HEK293 (cell line): ENCODE results near the gene KLHL17.

ENCODE experiments used
- CTCF ChIA-PET: fragments of 350-600 bp; formaldehyde crosslinking; extraction: SDS; loops from one replicate; lab custom pipeline; 2021; ENCODE audit warnings: antibody characterized with exemption; lab: Yijun Ruan, JAX
- POLR2A ChIA-PET: fragments of 300-600 bp; formaldehyde crosslinking; extraction: SDS; loops from one replicate; lab custom pipeline; 2020; ENCODE audit warnings: antibody characterized with exemption, inconsistent platforms; lab: Yijun Ruan, JAX
- H3K27ac ChIP-seq: fragments of 200-500 bp; sonication (Bioruptor generic); 2 replicates; pipeline ENCODE4 v1.5.1; 2014; ENCODE audit warnings: low read depth, low read length, control low read depth, inconsistent platforms; ENCODE audit errors: extremely low read depth
- H3K36me3 ChIP-seq, 2 experiments: fragments of 200-500 bp in 1 of 2; sonication (Bioruptor generic) in 1 of 2; 1 replicate in 1 of 2; 2 replicates in 1 of 2; pipeline ENCODE4 v1.5.1; 2014 to 2017; ENCODE audit warnings: inconsistent platforms in 2 of 2, low read length in 2 of 2; ENCODE audit not compliant: control insufficient read depth in 2 of 2, insufficient read depth in 1 of 2
- H3K4me1 ChIP-seq: fragments of 200-500 bp; sonication (Bioruptor generic); 2 replicates; pipeline ENCODE4 v1.5.1; 2014; ENCODE audit warnings: mild to moderate bottlenecking, low read length, inconsistent platforms; ENCODE audit not compliant: control insufficient read depth, insufficient read depth
- H3K4me3 ChIP-seq: 2 replicates; pipeline ENCODE4 v1.5.1; 2011; ENCODE audit warnings: low read depth, mild to moderate bottlenecking, control low read depth, low read length, moderate library complexity
- H3K9me3 ChIP-seq: fragments of 200-500 bp; sonication (Bioruptor generic); 2 replicates; pipeline ENCODE4 v1.5.1; 2014; ENCODE audit warnings: low read depth, low read length, inconsistent platforms; ENCODE audit not compliant: control insufficient read depth, insufficient read depth
- BCL11B ChIP-seq: fragments of 450-650 bp; formaldehyde crosslinking; IDR thresholded peaks from 2 replicates; pipeline ENCODE4 v1.5.1; 2016; ENCODE audit warnings: low read depth, missing biosample characterization, missing genetic modification characterization
- GLI4 ChIP-seq: fragments of 450-650 bp; formaldehyde crosslinking; IDR thresholded peaks from 2 replicates; pipeline ENCODE4 v1.5.1; 2016; ENCODE audit warnings: missing biosample characterization, missing genetic modification characterization
- GLIS1 ChIP-seq: fragments of 450-650 bp; formaldehyde crosslinking; IDR thresholded peaks from 2 replicates; pipeline ENCODE4 v1.5.1; 2016; ENCODE audit warnings: missing biosample characterization, missing genetic modification characterization
- OSR2 ChIP-seq: fragments of 450-650 bp; formaldehyde crosslinking; IDR thresholded peaks from 2 replicates; pipeline ENCODE4 v1.5.1; 2016; ENCODE audit warnings: missing biosample characterization, missing genetic modification characterization
- OVOL3 ChIP-seq: fragments of 450-650 bp; formaldehyde crosslinking; IDR thresholded peaks from 2 replicates; pipeline ENCODE4 v1.5.1; 2016; ENCODE audit warnings: missing biosample characterization, missing genetic modification characterization
- SP7 ChIP-seq: fragments of 450-650 bp; formaldehyde crosslinking; IDR thresholded peaks from 2 replicates; pipeline ENCODE4 v1.5.1; 2016; ENCODE audit warnings: missing biosample characterization, missing genetic modification characterization
- WT1 ChIP-seq: fragments of 450-650 bp; formaldehyde crosslinking; IDR thresholded peaks from 2 replicates; pipeline ENCODE4 v1.5.1; 2016; ENCODE audit warnings: missing biosample characterization, missing genetic modification characterization
- ZBTB7A ChIP-seq: fragments of 450-650 bp; formaldehyde crosslinking; IDR thresholded peaks from 2 replicates; pipeline ENCODE4 v1.5.1; 2016; ENCODE audit warnings: low read depth, missing biosample characterization, missing genetic modification characterization
- ZBTB8A ChIP-seq: fragments of 450-650 bp; formaldehyde crosslinking; IDR thresholded peaks from 2 replicates; pipeline ENCODE4 v1.5.1; 2016; ENCODE audit warnings: missing biosample characterization, missing genetic modification characterization
- ZFP69B ChIP-seq: fragments of 450-650 bp; formaldehyde crosslinking; IDR thresholded peaks from 2 replicates; pipeline ENCODE4 v1.5.1; 2016; ENCODE audit warnings: missing biosample characterization, missing genetic modification characterization
- ZNF174 ChIP-seq: fragments of 450-650 bp; formaldehyde crosslinking; IDR thresholded peaks from 2 replicates; pipeline ENCODE4 v1.5.0; 2017; ENCODE audit warnings: missing biosample characterization, mild to moderate bottlenecking, missing genetic modification characterization
- ZNF501 ChIP-seq: fragments of 450-650 bp; formaldehyde crosslinking; IDR thresholded peaks from 2 replicates; pipeline ENCODE4 v1.5.1; 2016; ENCODE audit warnings: missing biosample characterization, missing genetic modification characterization
- ZSCAN16 ChIP-seq: fragments of 450-650 bp; formaldehyde crosslinking; IDR thresholded peaks from 2 replicates; pipeline ENCODE4 v1.5.1; 2016; ENCODE audit warnings: missing biosample characterization, missing genetic modification characterization
- ZSCAN23 ChIP-seq: fragments of 450-650 bp; formaldehyde crosslinking; IDR thresholded peaks from 2 replicates; pipeline ENCODE4 v1.5.1; 2016; ENCODE audit warnings: missing biosample characterization, missing genetic modification characterization
- TF ChIP-seq, protein P1 (sequence below): fragments of 450-650 bp; formaldehyde crosslinking; IDR thresholded peaks from 2 replicates; pipeline ENCODE4 v1.5.1; 2016; ENCODE audit warnings: missing biosample characterization, missing genetic modification characterization
- TF ChIP-seq, protein P2 (sequence below): fragments of 450-650 bp; formaldehyde crosslinking; IDR thresholded peaks from 2 replicates; pipeline ENCODE4 v1.5.1; 2017; ENCODE audit warnings: missing biosample characterization, missing genetic modification characterization
- TF ChIP-seq, protein P3 (sequence below): fragments of 450-650 bp; formaldehyde crosslinking; IDR thresholded peaks from 2 replicates; pipeline ENCODE4 v1.5.1; 2016; ENCODE audit warnings: missing biosample characterization, missing genetic modification characterization
- TF ChIP-seq, protein P4 (sequence below): fragments of 450-650 bp; formaldehyde crosslinking; IDR thresholded peaks from 2 replicates; pipeline ENCODE4 v1.5.1; 2016; ENCODE audit warnings: missing biosample characterization, missing genetic modification characterization
- TF ChIP-seq, protein P5 (sequence below): fragments of 450-650 bp; formaldehyde crosslinking; IDR thresholded peaks from 2 replicates; pipeline ENCODE4 v1.5.1; 2016; ENCODE audit warnings: missing biosample characterization, missing genetic modification characterization
- TF ChIP-seq, protein P6 (sequence below): fragments of 450-650 bp; formaldehyde crosslinking; IDR thresholded peaks from 2 replicates; pipeline ENCODE4 v1.5.1; 2016; ENCODE audit warnings: missing biosample characterization, missing genetic modification characterization

The KLHL17 gene

DNA sequence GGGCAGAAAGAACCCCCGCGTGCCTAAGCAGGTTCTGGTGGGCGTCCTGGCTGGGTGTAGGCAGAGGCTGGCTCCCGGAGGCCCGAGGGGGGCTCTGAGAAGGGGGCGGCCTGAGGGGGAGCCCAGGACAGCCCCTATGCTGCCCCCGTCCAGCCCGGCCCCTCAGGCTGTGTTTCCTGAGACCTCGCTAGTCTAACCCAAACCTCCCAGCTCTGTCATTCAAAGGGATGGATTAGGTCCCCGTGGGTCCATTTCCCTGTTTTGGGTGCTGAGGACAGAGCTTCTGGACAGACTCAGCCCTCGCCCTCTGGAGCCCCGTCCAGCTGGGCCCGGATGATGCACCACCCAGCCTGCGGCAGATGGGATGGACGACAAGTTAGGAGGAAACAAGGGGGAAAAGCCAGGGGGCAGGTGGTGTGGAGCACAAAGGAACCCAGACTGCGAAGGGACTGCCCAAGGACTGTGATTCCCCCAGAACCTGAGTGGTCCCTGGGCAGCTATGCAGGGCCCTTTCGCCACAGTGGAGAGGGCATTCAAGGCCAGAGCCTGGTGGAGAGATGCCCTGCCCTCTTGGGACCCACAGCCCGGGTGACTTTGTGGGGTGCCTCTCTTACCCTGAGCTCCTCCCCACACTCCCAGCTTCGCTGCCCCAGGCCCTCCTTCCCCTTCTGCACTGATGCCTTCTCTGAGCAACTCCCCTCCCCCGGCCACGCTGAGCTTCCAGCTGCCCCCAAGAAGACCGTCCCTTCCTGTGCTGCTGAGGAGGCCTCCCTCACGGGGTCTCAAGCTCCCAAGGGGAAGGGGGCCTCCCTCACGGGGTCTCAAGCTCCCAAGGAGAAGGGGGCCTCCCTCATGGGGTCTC lies 36.7 kb downstream of the KLHL17 start:
- Histone ChIP-seq H3K4me1 (0 out of 2 replicates have a peak, but pooled peaks cover 3% of the 10 kb centered on the region), H3K27ac (peak overlapping the region; percentile 97), H3K4me3 (peak overlapping the region; percentile 74), H3K9me3 (no peaks in the 10 kb centered on the region), H3K36me3 (peaks cover 0 to 26% of the 10 kb centered on the region in 2 experiments; a peak in 1 of 3 replicates)
- POLR2A ChIA-PET = interaction anchor here (0.5 to 6.5 kb wide), 8 partner anchors 10 to 95 kb away, joined by 3 to 44 read pairs (median 5); partner anchors contain the start of genes AGRN and ISG15
- CTCF ChIA-PET = interaction anchor here (0.8 to 1.8 kb wide), 3 partner anchors 12 to 67 kb away, joined by 3 to 11 read pairs (median 5); no protein-coding TSS in a partner anchor
- peak; percentile 6; the same call in 1 of the 2 replicates for TF ChIP-seq GLIS1 (tag by site-specific recombination)
- peak; percentile 61; the same call in 1 of the 2 replicates for TF ChIP-seq ZBTB7A
- TF ChIP-seq, protein P1, sequence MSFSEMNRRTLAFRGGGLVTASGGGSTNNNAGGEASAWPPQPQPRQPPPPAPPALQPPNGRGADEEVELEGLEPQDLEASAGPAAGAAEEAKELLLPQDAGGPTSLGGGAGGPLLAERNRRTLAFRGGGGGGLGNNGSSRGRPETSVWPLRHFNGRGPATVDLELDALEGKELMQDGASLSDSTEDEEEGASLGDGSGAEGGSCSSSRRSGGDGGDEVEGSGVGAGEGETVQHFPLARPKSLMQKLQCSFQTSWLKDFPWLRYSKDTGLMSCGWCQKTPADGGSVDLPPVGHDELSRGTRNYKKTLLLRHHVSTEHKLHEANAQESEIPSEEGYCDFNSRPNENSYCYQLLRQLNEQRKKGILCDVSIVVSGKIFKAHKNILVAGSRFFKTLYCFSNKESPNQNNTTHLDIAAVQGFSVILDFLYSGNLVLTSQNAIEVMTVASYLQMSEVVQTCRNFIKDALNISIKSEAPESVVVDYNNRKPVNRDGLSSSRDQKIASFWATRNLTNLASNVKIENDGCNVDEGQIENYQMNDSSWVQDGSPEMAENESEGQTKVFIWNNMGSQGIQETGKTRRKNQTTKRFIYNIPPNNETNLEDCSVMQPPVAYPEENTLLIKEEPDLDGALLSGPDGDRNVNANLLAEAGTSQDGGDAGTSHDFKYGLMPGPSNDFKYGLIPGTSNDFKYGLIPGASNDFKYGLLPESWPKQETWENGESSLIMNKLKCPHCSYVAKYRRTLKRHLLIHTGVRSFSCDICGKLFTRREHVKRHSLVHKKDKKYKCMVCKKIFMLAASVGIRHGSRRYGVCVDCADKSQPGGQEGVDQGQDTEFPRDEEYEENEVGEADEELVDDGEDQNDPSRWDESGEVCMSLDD = peak; percentile 79
- TF ChIP-seq, protein P2, sequence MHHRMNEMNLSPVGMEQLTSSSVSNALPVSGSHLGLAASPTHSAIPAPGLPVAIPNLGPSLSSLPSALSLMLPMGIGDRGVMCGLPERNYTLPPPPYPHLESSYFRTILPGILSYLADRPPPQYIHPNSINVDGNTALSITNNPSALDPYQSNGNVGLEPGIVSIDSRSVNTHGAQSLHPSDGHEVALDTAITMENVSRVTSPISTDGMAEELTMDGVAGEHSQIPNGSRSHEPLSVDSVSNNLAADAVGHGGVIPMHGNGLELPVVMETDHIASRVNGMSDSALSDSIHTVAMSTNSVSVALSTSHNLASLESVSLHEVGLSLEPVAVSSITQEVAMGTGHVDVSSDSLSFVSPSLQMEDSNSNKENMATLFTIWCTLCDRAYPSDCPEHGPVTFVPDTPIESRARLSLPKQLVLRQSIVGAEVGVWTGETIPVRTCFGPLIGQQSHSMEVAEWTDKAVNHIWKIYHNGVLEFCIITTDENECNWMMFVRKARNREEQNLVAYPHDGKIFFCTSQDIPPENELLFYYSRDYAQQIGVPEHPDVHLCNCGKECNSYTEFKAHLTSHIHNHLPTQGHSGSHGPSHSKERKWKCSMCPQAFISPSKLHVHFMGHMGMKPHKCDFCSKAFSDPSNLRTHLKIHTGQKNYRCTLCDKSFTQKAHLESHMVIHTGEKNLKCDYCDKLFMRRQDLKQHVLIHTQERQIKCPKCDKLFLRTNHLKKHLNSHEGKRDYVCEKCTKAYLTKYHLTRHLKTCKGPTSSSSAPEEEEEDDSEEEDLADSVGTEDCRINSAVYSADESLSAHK (tag by site-specific recombination) = 0 out of 2 replicates have a peak, but pooled peaks have one; percentile 8
- peak; percentile 14; the same call in 1 of the 2 replicates for TF ChIP-seq SP7 (tag by site-specific recombination)
- TF ChIP-seq, protein P3, sequence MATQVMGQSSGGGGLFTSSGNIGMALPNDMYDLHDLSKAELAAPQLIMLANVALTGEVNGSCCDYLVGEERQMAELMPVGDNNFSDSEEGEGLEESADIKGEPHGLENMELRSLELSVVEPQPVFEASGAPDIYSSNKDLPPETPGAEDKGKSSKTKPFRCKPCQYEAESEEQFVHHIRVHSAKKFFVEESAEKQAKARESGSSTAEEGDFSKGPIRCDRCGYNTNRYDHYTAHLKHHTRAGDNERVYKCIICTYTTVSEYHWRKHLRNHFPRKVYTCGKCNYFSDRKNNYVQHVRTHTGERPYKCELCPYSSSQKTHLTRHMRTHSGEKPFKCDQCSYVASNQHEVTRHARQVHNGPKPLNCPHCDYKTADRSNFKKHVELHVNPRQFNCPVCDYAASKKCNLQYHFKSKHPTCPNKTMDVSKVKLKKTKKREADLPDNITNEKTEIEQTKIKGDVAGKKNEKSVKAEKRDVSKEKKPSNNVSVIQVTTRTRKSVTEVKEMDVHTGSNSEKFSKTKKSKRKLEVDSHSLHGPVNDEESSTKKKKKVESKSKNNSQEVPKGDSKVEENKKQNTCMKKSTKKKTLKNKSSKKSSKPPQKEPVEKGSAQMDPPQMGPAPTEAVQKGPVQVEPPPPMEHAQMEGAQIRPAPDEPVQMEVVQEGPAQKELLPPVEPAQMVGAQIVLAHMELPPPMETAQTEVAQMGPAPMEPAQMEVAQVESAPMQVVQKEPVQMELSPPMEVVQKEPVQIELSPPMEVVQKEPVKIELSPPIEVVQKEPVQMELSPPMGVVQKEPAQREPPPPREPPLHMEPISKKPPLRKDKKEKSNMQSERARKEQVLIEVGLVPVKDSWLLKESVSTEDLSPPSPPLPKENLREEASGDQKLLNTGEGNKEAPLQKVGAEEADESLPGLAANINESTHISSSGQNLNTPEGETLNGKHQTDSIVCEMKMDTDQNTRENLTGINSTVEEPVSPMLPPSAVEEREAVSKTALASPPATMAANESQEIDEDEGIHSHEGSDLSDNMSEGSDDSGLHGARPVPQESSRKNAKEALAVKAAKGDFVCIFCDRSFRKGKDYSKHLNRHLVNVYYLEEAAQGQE (tag by site-specific recombination) = peak; percentile 68
- TF ChIP-seq ZSCAN16 (tag by site-specific recombination) = no peak
- TF ChIP-seq BCL11B (tag by site-specific recombination) = 0 out of 2 replicates have a peak, but pooled peaks have one; percentile 23
- no peak for TF ChIP-seq ZNF174 (tag by site-specific recombination)
- TF ChIP-seq ZSCAN23 = 0 out of 2 replicates have a peak, but pooled peaks have one; percentile 10
- peak; percentile 84 for TF ChIP-seq ZBTB8A (tag by site-specific recombination)
- TF ChIP-seq WT1 (tag by site-specific recombination) = peak; percentile 13; the same call in 1 of the 2 replicates
- TF ChIP-seq, protein P4, sequence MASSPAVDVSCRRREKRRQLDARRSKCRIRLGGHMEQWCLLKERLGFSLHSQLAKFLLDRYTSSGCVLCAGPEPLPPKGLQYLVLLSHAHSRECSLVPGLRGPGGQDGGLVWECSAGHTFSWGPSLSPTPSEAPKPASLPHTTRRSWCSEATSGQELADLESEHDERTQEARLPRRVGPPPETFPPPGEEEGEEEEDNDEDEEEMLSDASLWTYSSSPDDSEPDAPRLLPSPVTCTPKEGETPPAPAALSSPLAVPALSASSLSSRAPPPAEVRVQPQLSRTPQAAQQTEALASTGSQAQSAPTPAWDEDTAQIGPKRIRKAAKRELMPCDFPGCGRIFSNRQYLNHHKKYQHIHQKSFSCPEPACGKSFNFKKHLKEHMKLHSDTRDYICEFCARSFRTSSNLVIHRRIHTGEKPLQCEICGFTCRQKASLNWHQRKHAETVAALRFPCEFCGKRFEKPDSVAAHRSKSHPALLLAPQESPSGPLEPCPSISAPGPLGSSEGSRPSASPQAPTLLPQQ (tag by site-specific recombination) = peak; percentile 55; the same call in 1 of the 2 replicates
- TF ChIP-seq, protein P5, sequence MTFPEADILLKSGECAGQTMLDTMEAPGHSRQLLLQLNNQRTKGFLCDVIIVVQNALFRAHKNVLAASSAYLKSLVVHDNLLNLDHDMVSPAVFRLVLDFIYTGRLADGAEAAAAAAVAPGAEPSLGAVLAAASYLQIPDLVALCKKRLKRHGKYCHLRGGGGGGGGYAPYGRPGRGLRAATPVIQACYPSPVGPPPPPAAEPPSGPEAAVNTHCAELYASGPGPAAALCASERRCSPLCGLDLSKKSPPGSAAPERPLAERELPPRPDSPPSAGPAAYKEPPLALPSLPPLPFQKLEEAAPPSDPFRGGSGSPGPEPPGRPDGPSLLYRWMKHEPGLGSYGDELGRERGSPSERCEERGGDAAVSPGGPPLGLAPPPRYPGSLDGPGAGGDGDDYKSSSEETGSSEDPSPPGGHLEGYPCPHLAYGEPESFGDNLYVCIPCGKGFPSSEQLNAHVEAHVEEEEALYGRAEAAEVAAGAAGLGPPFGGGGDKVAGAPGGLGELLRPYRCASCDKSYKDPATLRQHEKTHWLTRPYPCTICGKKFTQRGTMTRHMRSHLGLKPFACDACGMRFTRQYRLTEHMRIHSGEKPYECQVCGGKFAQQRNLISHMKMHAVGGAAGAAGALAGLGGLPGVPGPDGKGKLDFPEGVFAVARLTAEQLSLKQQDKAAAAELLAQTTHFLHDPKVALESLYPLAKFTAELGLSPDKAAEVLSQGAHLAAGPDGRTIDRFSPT = peak; percentile 90
- TF ChIP-seq OSR2 (tag by site-specific recombination) = no peak
- peak; percentile 37; the same call in 1 of the 2 replicates for TF ChIP-seq ZNF501
- peak; percentile 26; the same call in 1 of the 2 replicates for TF ChIP-seq ZFP69B (tag by site-specific recombination)
- TF ChIP-seq, protein P6, sequence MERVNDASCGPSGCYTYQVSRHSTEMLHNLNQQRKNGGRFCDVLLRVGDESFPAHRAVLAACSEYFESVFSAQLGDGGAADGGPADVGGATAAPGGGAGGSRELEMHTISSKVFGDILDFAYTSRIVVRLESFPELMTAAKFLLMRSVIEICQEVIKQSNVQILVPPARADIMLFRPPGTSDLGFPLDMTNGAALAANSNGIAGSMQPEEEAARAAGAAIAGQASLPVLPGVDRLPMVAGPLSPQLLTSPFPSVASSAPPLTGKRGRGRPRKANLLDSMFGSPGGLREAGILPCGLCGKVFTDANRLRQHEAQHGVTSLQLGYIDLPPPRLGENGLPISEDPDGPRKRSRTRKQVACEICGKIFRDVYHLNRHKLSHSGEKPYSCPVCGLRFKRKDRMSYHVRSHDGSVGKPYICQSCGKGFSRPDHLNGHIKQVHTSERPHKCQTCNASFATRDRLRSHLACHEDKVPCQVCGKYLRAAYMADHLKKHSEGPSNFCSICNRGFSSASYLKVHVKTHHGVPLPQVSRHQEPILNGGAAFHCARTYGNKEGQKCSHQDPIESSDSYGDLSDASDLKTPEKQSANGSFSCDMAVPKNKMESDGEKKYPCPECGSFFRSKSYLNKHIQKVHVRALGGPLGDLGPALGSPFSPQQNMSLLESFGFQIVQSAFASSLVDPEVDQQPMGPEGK (tag by site-specific recombination) = peak; percentile 86
- peak; percentile 99 for TF ChIP-seq GLI4 (tag by site-specific recombination)
- 0 out of 2 replicates have a peak, but pooled peaks have one; percentile 12 for TF ChIP-seq OVOL3 (tag by site-specific recombination)
